8988T (cell line): ENCODE results near the gene SPATS2.
A peak's percentile ranks its signal among the peaks of the same experiment; 100 is the strongest.
"Not testable (repeated sequence)": the region's sequence is repeated elsewhere in the genome, so short reads cannot be mapped to it uniquely, and the experiment has no call there.

ENCODE experiments used
- DNase-seq: peaks from one replicate; pipeline ENCODE4 v3.0.0; 2011

Gene SPATS2

GRCh38 chr12:49367381-49368239, at the start of gene SPATS2:
Gene SPATS2, plus strand, starts transcription at chr12:49367462. Its CDS starts 93,551 bp downstream, at chr12:49461013.
- DNase-seq: no peak

GRCh38 chr12:49320411-49321103, 46.7 kb upstream of the SPATS2 start:
- DNase-seq: not testable (repeated sequence)

- no peak for DNase-seq
Observed at GRCh38 chr12:49322367-49322707, 44.9 kb upstream of the SPATS2 start.

- peak; percentile 97 for DNase-seq
Observed at GRCh38 chr12:49322708-49323523, 44.3 kb upstream of the SPATS2 start, which contains the start of gene TROAP. Gene TROAP, plus strand, starts transcription at chr12:49323255. Its CDS starts 354 bp downstream, at chr12:49323609.

- no peak for DNase-seq
Observed at GRCh38 chr12:49323524-49324097, 43.7 kb upstream of the SPATS2 start.

GRCh38 chr12:49325606-49326005, 41.7 kb upstream of the SPATS2 start:
- DNase-seq: no peak

- no peak for DNase-seq
Observed at GRCh38 chr12:49327368-49327767, 39.9 kb upstream of the SPATS2 start.

GRCh38 chr12:49327887-49328286, 39.4 kb upstream of the SPATS2 start:
- DNase-seq: no peak

GRCh38 chr12:49328816-49329215, 38.4 kb upstream of the SPATS2 start:
- DNase-seq: no peak

GRCh38 chr12:49330032-49330619, 37.1 kb upstream of the SPATS2 start:
- DNase-seq: no peak

- DNase-seq: no peak
Observed at GRCh38 chr12:49330631-49331379, 36.5 kb upstream of the SPATS2 start.

GRCh38 chr12:49331380-49332222, 35.7 kb upstream of the SPATS2 start:
- peak; percentile 97 for DNase-seq

- no peak for DNase-seq
Observed at GRCh38 chr12:49332441-49332861, 34.8 kb upstream of the SPATS2 start.

- DNase-seq: no peak
Observed at GRCh38 chr12:49332891-49333371, 34.3 kb upstream of the SPATS2 start.

GRCh38 chr12:49333778-49334177, 33.5 kb upstream of the SPATS2 start:
- DNase-seq: not testable (repeated sequence)

- DNase-seq: no peak
Observed at GRCh38 chr12:49334226-49334625, 33.0 kb upstream of the SPATS2 start.

GRCh38 chr12:49334681-49335080, 32.6 kb upstream of the SPATS2 start:
- no peak for DNase-seq

- DNase-seq: no peak
Observed at GRCh38 chr12:49335118-49335954, 31.9 kb upstream of the SPATS2 start.

- no peak for DNase-seq
Observed at GRCh38 chr12:49335955-49336644, 31.2 kb upstream of the SPATS2 start.
